Activated CD8-positive, alpha-beta memory T cell treated with anti-CD3 and anti-CD28 coated beads, Interleukin-2, amount 50 U/mL, for 24 hours (primary cell): ENCODE results near the gene RTL5.

ENCODE experiments used
- DNase-seq: peaks from one replicate; pipeline ENCODE4 v3.0.0-alpha.2; 2020; ENCODE audit errors: extremely low read depth

RTL5 gene

GRCh38 chrX:72108666-72109065, 23.0 kb downstream of the RTL5 start:
- DNase-seq, result no peak

- DNase-seq, result no peak
Measured at GRCh38 chrX:72107841-72108595, 23.7 kb downstream of the RTL5 start.

GRCh38 chrX:72107320-72107719, 24.4 kb downstream of the RTL5 start:
- DNase-seq, result no peak

- peak; percentile 5 for DNase-seq
Measured at GRCh38 chrX:72105436-72105835, 26.3 kb downstream of the RTL5 start.

- no peak for DNase-seq
Measured at GRCh38 chrX:72102760-72103159, 29.0 kb downstream of the RTL5 start.

GRCh38 chrX:72102126-72102525, 29.6 kb downstream of the RTL5 start:
- no peak for DNase-seq

GRCh38 chrX:72101597-72102037, 30.1 kb downstream of the RTL5 start:
- no peak for DNase-seq

- DNase-seq, result peak; percentile 48
Measured at GRCh38 chrX:72100824-72101351, 30.8 kb downstream of the RTL5 start.

- no peak for DNase-seq
Measured at GRCh38 chrX:72100051-72100755, 31.5 kb downstream of the RTL5 start.

- no peak for DNase-seq
Measured at GRCh38 chrX:72097098-72097497, 34.6 kb downstream of the RTL5 start.

GRCh38 chrX:72095370-72095769, 36.3 kb downstream of the RTL5 start:
- no peak for DNase-seq

- peak; percentile 12 for DNase-seq
Measured at GRCh38 chrX:72094894-72095293, 36.8 kb downstream of the RTL5 start.

- no peak for DNase-seq
Measured at GRCh38 chrX:72089254-72089653, 42.5 kb downstream of the RTL5 start.

- DNase-seq, result no peak
Measured at GRCh38 chrX:72088761-72089160, 43.0 kb downstream of the RTL5 start.

- no peak for DNase-seq
Measured at GRCh38 chrX:72086995-72087394, 44.7 kb downstream of the RTL5 start.

- DNase-seq, result no peak
Measured at GRCh38 chrX:72084114-72084513, 47.6 kb downstream of the RTL5 start.

- DNase-seq, result no peak
Measured at GRCh38 chrX:72083291-72083690, 48.4 kb downstream of the RTL5 start.

GRCh38 chrX:72081605-72082320, 50.0 kb downstream of the RTL5 start:
- no peak for DNase-seq

GRCh38 chrX:72080800-72081199, 50.9 kb downstream of the RTL5 start:
- no peak for DNase-seq

GRCh38 chrX:72080150-72080549, 51.6 kb downstream of the RTL5 start:
- no peak for DNase-seq

- DNase-seq, result no peak
Measured at GRCh38 chrX:72079607-72080006, 52.1 kb downstream of the RTL5 start.

- DNase-seq, result no peak
Measured at GRCh38 chrX:72078411-72078810, 53.3 kb downstream of the RTL5 start.
